Adipocyte (in vitro differentiated cells): ENCODE data around the gene CREB3.

ENCODE experiments used
- DNase-seq: peaks from one replicate; pipeline ENCODE4 v3.0.0-alpha.2; 2015; ENCODE audit warnings: low read depth
- H3K27me3 ChIP-seq: replicated peaks from 2 replicates; pipeline ENCODE4 v1.7.0; 2013; ENCODE audit warnings: mild to moderate bottlenecking, low read length, moderate library complexity; ENCODE audit not compliant: control insufficient read depth, insufficient read depth
- H3K36me3 ChIP-seq: 2 replicates; pipeline ENCODE4 v1.7.0; 2013; ENCODE audit warnings: low read length, mild to moderate bottlenecking, moderate library complexity; ENCODE audit not compliant: control insufficient read depth, insufficient read depth, severe bottlenecking
- H3K4me1 ChIP-seq: 2 replicates; pipeline ENCODE4 v1.7.0; 2013; ENCODE audit warnings: mild to moderate bottlenecking, low read length, moderate library complexity; ENCODE audit not compliant: control insufficient read depth, insufficient read depth
- H3K4me3 ChIP-seq: 2 replicates; pipeline ENCODE4 v1.7.0; 2013; ENCODE audit warnings: mild to moderate bottlenecking, low read length, moderate library complexity
- H3K9ac ChIP-seq: 2 replicates; pipeline ENCODE4 v1.7.0; 2013; ENCODE audit warnings: mild to moderate bottlenecking, low read length, moderate library complexity
- H3K9me3 ChIP-seq: 2 replicates; pipeline ENCODE4 v1.7.0; 2013; ENCODE audit warnings: mild to moderate bottlenecking, low read length, moderate library complexity; ENCODE audit not compliant: control insufficient read depth

CREB3 gene

DNA sequence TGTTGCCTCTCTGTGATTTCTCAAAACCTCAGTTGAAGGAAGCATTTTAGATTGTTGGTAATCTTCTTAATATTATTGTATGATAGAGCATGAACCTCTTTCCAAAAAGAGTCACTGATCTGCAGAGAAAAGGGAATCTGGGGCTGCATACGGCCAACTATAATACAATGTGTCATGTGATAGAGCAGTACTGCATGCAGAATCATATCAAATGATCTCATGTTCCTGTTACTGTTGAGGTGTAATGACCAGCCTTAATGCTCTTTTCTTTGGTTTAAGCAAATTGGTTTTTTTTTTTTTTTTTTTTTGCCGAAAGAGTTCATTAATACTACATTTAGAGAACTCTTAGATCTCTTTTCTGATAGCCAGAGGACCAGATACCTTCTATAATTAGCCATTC, 34.5 kb downstream of the CREB3 start:
- H3K9ac ChIP-seq = no peak overlapping the region
- no peak for DNase-seq
- H3K27me3 ChIP-seq = no peaks in the 10 kb centered on the region
- H3K36me3 ChIP-seq = no peaks in the 10 kb centered on the region
- peaks cover 17% of the 10 kb centered on the region for H3K4me1 ChIP-seq
- no peaks in the 10 kb centered on the region for H3K9me3 ChIP-seq
- H3K4me3 ChIP-seq = no peak overlapping the region

DNA sequence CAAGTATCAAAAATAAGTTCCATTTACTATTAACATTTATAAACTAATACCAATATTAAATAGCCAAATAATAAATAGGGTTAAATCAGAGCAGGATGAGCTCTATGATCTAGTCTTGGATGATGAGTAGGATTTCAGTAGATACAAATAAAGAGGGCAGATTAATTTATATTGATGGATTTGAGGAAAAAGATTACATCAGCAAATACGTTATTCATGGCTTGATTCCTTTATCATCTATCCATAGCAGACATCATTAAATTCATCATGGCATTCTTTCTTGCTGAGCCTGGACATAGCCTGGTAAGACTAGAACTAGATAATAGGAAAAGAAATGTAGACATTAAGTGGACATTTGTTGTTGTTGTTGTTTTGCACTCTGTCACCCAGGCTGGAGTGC, 35.0 kb downstream of the CREB3 start:
- Histone ChIP-seq H3K4me1 (peaks cover 20% of the 10 kb centered on the region), H3K4me3 (no peak overlapping the region), H3K9me3 (no peaks in the 10 kb centered on the region), H3K27me3 (no peaks in the 10 kb centered on the region), H3K36me3 (no peaks in the 10 kb centered on the region), H3K9ac (no peak overlapping the region)
- DNase-seq = no peak

DNA sequence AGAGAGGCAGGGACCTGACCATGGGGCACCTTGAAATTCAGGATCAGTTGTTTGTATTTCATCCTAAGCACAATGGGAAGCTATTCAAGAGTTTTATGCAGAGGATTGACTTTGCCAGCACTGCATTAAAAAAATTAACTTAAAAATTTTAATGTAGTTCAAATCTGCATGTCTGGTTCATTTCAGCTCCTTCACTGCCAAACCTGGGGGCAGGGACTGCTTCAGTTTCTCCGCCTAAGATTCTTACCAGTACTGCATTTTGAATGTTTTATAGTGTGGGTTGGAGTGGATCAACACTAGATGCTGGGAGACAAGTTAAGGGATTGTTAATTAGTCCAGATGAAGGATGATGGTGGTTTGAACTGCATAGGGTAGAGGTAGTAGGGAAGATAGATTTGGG, 37.3 kb downstream of the CREB3 start:
- DNase-seq = no peak
- Histone ChIP-seq H3K27me3 (no peaks in the 10 kb centered on the region), H3K4me3 (no peak overlapping the region), H3K9me3 (no peaks in the 10 kb centered on the region), H3K9ac (no peak overlapping the region), H3K4me1 (peaks cover 20% of the 10 kb centered on the region), H3K36me3 (no peaks in the 10 kb centered on the region)

DNA sequence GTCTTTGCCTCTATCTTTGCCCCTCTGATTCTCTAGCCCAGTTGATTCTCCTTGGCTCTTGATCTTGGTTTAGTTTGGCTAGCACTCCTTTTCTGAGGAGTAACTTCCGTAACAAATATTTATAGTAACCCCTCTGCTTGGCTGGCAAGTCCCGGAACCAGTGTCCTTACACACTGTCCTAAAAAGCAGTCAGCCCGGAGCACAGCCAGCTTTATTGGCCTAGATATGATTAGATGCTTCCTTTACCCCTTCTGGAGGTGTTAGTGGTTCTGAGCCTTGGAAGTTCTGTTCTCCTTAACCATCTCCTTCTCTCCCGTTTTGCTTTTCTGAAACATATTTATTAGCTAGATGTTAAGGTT, 38.6 kb downstream of the CREB3 start:
- peak overlapping the region; percentile 10 for H3K4me3 ChIP-seq
- H3K27me3 ChIP-seq = no peaks in the 10 kb centered on the region
- H3K9ac ChIP-seq = no peak overlapping the region
- H3K4me1 ChIP-seq = peaks cover 20% of the 10 kb centered on the region
- no peak for DNase-seq
- H3K36me3 ChIP-seq = no peaks in the 10 kb centered on the region
- no peaks in the 10 kb centered on the region for H3K9me3 ChIP-seq

- H3K9ac ChIP-seq = no peak overlapping the region
- H3K27me3 ChIP-seq = no peaks in the 10 kb centered on the region
- H3K9me3 ChIP-seq = no peaks in the 10 kb centered on the region
- peak; percentile 14 for DNase-seq
- peaks cover 20% of the 10 kb centered on the region for H3K4me1 ChIP-seq
- H3K4me3 ChIP-seq = peak overlapping the region; percentile 10
- H3K36me3 ChIP-seq = no peaks in the 10 kb centered on the region
Observed at GRCh38 chr9:35771534-35771933, 39.1 kb downstream of the CREB3 start.

- Histone ChIP-seq H3K9me3 (no peaks in the 10 kb centered on the region), H3K9ac (no peak overlapping the region), H3K36me3 (no peaks in the 10 kb centered on the region), H3K27me3 (no peaks in the 10 kb centered on the region), H3K4me3 (no peak overlapping the region), H3K4me1 (peaks cover 20% of the 10 kb centered on the region)
- DNase-seq = no peak
Observed at GRCh38 chr9:35771943-35772342, 39.5 kb downstream of the CREB3 start.

GRCh38 chr9:35774907-35775635, 42.6 kb downstream of the CREB3 start:
- Histone ChIP-seq H3K9ac (no peak overlapping the region), H3K4me3 (no peak overlapping the region), H3K27me3 (peaks cover 7% of the 10 kb centered on the region), H3K36me3 (no peaks in the 10 kb centered on the region), H3K4me1 (peaks cover 20% of the 10 kb centered on the region), H3K9me3 (no peaks in the 10 kb centered on the region)
- no peak for DNase-seq

GRCh38 chr9:35776018-35776417, 43.6 kb downstream of the CREB3 start:
- H3K4me3 ChIP-seq = no peak overlapping the region
- peaks cover 11% of the 10 kb centered on the region for H3K27me3 ChIP-seq
- no peaks in the 10 kb centered on the region for H3K9me3 ChIP-seq

GRCh38 chr9:35778496-35778895, 46.0 kb downstream of the CREB3 start:
- no peak for DNase-seq
- H3K4me3 ChIP-seq = no peak overlapping the region
- no peaks in the 10 kb centered on the region for H3K36me3 ChIP-seq
- H3K9me3 ChIP-seq = no peaks in the 10 kb centered on the region
- no peaks in the 10 kb centered on the region for H3K4me1 ChIP-seq
- H3K9ac ChIP-seq = no peak overlapping the region
- peaks cover 11% of the 10 kb centered on the region for H3K27me3 ChIP-seq

More at GRCh38 chr9:35776018-35776417, 43.6 kb downstream of the CREB3 start:
- Histone ChIP-seq H3K4me1 (peaks cover 12% of the 10 kb centered on the region), H3K9ac (no peak overlapping the region), H3K36me3 (no peaks in the 10 kb centered on the region)
- no peak for DNase-seq

DNA sequence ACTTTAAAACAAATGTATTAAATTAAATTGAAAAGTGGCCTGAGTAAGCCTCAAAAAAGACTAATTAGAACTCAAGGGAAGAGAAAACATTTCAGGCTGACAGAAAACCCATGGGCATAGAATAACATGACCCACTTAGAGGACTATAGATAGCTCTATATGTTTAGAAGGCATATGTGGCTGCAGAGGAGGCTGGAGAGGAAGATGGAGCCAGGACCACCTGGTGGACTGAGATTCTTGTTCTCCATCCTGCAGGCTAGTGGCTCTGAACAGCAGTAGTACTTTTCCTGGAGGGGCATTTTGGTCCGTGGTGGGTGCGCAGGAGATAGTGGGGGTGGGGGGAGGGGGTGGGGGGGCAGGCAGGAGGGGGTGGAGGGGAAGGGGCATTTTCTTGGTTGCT, 48.6 kb downstream of the CREB3 start:
- Histone ChIP-seq H3K4me3 (no peak overlapping the region), H3K9me3 (no peaks in the 10 kb centered on the region), H3K27me3 (peaks cover 16% of the 10 kb centered on the region), H3K36me3 (no peaks in the 10 kb centered on the region), H3K9ac (no peak overlapping the region), H3K4me1 (no peaks in the 10 kb centered on the region)
- DNase-seq = no peak

DNA sequence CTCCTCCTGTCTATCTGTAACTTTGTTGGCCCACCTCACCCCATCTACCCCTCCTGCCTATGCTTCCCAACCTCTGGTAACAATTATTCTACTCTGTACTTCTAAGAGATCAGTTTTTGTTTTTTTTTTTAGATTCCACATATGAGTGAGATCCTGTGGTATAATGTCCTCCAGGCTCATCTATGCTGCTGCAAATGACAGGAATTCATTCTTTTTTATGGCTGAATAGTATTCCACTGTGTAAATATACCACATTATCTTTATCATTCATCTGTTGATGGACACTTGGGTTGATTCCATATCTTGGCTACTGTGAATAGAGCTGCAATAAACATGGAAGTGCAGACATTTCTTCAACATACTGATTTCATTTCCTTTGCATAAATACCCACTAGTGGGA, 51.0 kb downstream of the CREB3 start:
- Histone ChIP-seq H3K36me3 (no peaks in the 10 kb centered on the region), H3K27me3 (peaks cover 16% of the 10 kb centered on the region), H3K9ac (no peak overlapping the region), H3K4me1 (no peaks in the 10 kb centered on the region), H3K4me3 (no peak overlapping the region), H3K9me3 (no peaks in the 10 kb centered on the region)
- no peak for DNase-seq
